Measurements from ENCODE around the gene OLA1. TPM values are rescaled to one million over a fixed set of nuclear protein-coding genes. Genes with fewer than 3 reads are reported as not detected.
A peak's percentile ranks its signal among the peaks of the same experiment; 100 is the strongest.
"Not testable (repeated sequence)": the region's sequence is repeated elsewhere in the genome, so short reads cannot be mapped to it uniquely, and the experiment has no call there.

The OLA1 gene
- total RNA-seq, 4 donors from 2014 or later = 72.7 to 85.1 (median 78.3) TPM

GRCh38 chr2:174248998-174249592, 763 bp upstream of the OLA1 start:
- no peak for TF ChIP-seq POLR2A (IDR thresholded peaks at IDR 0.05)
- TF ChIP-seq, protein P1, sequence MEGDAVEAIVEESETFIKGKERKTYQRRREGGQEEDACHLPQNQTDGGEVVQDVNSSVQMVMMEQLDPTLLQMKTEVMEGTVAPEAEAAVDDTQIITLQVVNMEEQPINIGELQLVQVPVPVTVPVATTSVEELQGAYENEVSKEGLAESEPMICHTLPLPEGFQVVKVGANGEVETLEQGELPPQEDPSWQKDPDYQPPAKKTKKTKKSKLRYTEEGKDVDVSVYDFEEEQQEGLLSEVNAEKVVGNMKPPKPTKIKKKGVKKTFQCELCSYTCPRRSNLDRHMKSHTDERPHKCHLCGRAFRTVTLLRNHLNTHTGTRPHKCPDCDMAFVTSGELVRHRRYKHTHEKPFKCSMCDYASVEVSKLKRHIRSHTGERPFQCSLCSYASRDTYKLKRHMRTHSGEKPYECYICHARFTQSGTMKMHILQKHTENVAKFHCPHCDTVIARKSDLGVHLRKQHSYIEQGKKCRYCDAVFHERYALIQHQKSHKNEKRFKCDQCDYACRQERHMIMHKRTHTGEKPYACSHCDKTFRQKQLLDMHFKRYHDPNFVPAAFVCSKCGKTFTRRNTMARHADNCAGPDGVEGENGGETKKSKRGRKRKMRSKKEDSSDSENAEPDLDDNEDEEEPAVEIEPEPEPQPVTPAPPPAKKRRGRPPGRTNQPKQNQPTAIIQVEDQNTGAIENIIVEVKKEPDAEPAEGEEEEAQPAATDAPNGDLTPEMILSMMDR (IDR thresholded peaks at IDR 0.05) = no peak
- Histone ChIP-seq H3K4me1 (peaks cover 5 to 36% (median 10%) of the 10 kb centered on the region in 3 donors), H3K27me3 (no peaks in the 10 kb centered on the region), H3K27ac (peak overlapping the region; percentile 83 to 91 (median 85)), H3K4me3 (peak overlapping the region; percentile 71 to 95 (median 86)), H3K36me3 (peaks cover 0 to 19% (median 4%) of the 10 kb centered on the region in 3 donors), H3K9me3 (no peaks in the 10 kb centered on the region)
- WGBS, 2 donors = 53 to 59% methylated on average over 16 of the region's 16 CpGs
- DNase-seq = no peak
- intact Hi-C loops (cut with DNase I) = no loop called here

DNA sequence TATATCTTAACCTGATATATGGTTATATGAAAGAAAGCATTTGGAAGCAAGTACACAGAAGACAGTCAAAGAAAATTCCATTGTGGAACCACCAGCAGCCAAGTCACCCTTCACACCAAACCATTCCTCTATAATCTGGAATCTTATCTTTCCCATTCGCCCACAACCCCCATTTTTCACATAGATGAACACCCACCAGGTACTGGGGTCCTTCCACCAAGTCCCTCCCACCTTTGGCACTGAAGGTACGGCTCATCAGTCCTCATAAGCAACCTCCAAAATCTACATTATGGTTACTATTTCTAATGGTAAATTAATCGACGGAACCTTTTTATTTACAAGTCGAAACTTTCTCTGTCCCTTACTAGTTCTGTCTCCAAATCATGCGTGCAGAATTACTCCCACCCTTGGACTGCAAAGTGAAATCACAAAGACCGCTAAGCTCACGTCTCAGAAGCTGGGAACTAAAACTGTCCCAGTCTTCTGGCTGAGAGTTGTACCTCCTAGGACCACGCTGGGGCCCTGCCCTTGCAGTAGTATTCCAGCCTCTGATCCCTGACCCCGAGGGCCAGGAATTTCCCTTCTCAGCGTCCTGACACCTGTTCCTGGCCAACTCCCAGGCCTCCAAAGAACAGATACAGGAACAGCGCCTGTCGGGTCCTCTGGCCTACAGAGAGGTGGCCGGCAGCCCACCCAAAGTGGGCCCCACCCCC, 702 bp downstream of the OLA1 start:
- Histone ChIP-seq H3K36me3 (peaks cover 0 to 30% (median 4%) of the 10 kb centered on the region in 3 donors), H3K27me3 (no peaks in the 10 kb centered on the region), H3K4me3 (peak overlapping the region; percentile 71 to 95 (median 86)), H3K4me1 (peaks cover 5 to 40% (median 10%) of the 10 kb centered on the region in 3 donors), H3K27ac (peak overlapping the region; percentile 80 to 91 (median 83)), H3K9me3 (no peaks in the 10 kb centered on the region)
- DNase-seq = no peak
- 10 to 13% methylated on average over 9 to 10 of the region's 14 CpGs for WGBS, 2 donors
- intact Hi-C loops (cut with DNase I) = no loop called here
- TF ChIP-seq POLR2A (IDR thresholded peaks at IDR 0.05) = no peak
- TF ChIP-seq, protein P1 (IDR thresholded peaks at IDR 0.05) = no peak

- 65 to 81% methylated on average over 16 to 18 of the region's 18 CpGs for WGBS, 2 donors
- TF ChIP-seq POLR2A (IDR thresholded peaks at IDR 0.05) = no peak
- TF ChIP-seq, protein P1 (IDR thresholded peaks at IDR 0.05) = no peak
- H3K36me3 ChIP-seq = peaks cover 0 to 36% (median 4%) of the 10 kb centered on the region in 3 donors
- peak overlapping the region in 1 of 4 donors; percentile 88 for H3K4me3 ChIP-seq
- H3K4me1 ChIP-seq = peaks cover 5 to 40% (median 10%) of the 10 kb centered on the region in 3 donors
- intact Hi-C loops (cut with DNase I) = no loop called here
- no peak for DNase-seq
- H3K9me3 ChIP-seq = no peaks in the 10 kb centered on the region
- no peaks in the 10 kb centered on the region for H3K27me3 ChIP-seq
- H3K27ac ChIP-seq = no peak overlapping the region
Observed at GRCh38 chr2:174246944-174247381, 1.4 kb downstream of the OLA1 start.

DNA sequence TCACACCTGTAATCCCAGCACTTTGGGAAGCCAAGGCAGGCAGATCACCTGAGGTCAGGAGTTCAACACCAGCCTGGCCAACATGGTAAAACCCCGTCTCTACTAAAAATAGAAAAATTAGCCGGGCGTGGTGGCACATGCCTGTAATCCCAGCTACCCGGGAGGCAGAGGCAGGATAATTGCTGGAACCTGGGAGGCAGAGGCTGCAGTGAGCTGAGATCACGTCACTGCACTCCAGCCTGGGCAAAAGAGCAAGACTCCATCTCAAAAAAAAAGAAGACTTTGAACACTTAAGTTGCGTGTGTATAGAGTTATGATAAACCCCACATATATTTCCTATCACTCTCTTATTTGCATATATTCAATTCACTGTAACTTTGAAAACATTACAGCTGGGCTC, 2.7 kb downstream of the OLA1 start:
- intact Hi-C loops (cut with DNase I); H3K27ac ChIP-seq; H3K27me3 ChIP-seq; DNase-seq; H3K9me3 ChIP-seq; H3K4me3 ChIP-seq: not testable (repeated sequence)
- 45 to 68% methylated on average over 6 of the region's 6 CpGs for WGBS, 2 donors
- H3K36me3 ChIP-seq = peaks cover 0 to 37% (median 4%) of the 10 kb centered on the region in 3 donors
- H3K4me1 ChIP-seq = peaks cover 5 to 40% (median 10%) of the 10 kb centered on the region in 3 donors

DNA sequence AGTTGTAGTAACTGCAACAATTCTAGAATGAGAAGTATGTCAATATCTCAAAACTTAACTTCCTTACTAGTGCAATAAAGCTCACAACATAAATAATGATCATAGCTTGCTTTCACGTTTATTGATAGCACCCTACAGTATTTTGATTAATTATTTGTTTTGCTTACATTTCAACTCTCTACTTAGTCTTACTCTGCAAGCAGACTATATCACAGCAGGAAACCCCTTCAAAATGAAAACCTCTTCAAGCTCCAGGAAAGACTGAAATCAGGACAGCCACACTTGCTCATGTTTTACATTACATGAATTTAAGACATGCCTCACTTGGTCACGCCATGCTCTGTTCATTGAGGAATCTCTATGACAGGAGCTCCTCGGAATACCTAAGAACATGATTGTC, 3.3 kb downstream of the OLA1 start:
- TF ChIP-seq POLR2A (IDR thresholded peaks at IDR 0.05) = no peak
- TF ChIP-seq, protein P1 (IDR thresholded peaks at IDR 0.05) = no peak
- no peak overlapping the region for H3K4me3 ChIP-seq
- no peaks in the 10 kb centered on the region for H3K9me3 ChIP-seq
- no peak for DNase-seq
- no peaks in the 10 kb centered on the region for H3K27me3 ChIP-seq
- intact Hi-C loops (cut with DNase I) = no loop called here
- no peak overlapping the region for H3K27ac ChIP-seq
- WGBS, 2 donors = 91 to 97% methylated on average over 3 of the region's 3 CpGs
- peaks cover 0 to 37% (median 4%) of the 10 kb centered on the region in 3 donors for H3K36me3 ChIP-seq
- H3K4me1 ChIP-seq = peaks cover 5 to 40% (median 10%) of the 10 kb centered on the region in 3 donors

All from esophagus squamous epithelium (tissue), 5 donors.